GM04503 (cell line): ENCODE measurements around the gene CNTNAP2.

Source experiments
- DNase-seq: peaks from one replicate; pipeline ENCODE4 v3.0.0-alpha.2; 2012; ENCODE audit warnings: low read depth

The CNTNAP2 gene

GRCh38 chr7:147952918-147953317, 1836.3 kb downstream of the CNTNAP2 start:
- no peak for DNase-seq

GRCh38 chr7:147968046-147968610, 1851.5 kb downstream of the CNTNAP2 start:
- no peak for DNase-seq

GRCh38 chr7:147971606-147972110, 1855.1 kb downstream of the CNTNAP2 start:
- no peak for DNase-seq

GRCh38 chr7:147978201-147978600, 1861.6 kb downstream of the CNTNAP2 start:
- no peak for DNase-seq

- no peak for DNase-seq
Measured at GRCh38 chr7:147978651-147979050, 1862.0 kb downstream of the CNTNAP2 start.

- DNase-seq, result no peak
Measured at GRCh38 chr7:147980826-147981813, 1864.5 kb downstream of the CNTNAP2 start.

GRCh38 chr7:147982307-147982706, 1865.7 kb downstream of the CNTNAP2 start:
- DNase-seq, result no peak

GRCh38 chr7:147984265-147984664, 1867.7 kb downstream of the CNTNAP2 start:
- DNase-seq, result no peak

- no peak for DNase-seq
Measured at GRCh38 chr7:147990079-147990478, 1873.5 kb downstream of the CNTNAP2 start.

- DNase-seq, result no peak
Measured at GRCh38 chr7:147990942-147991341, 1874.3 kb downstream of the CNTNAP2 start.

- no peak for DNase-seq
Measured at GRCh38 chr7:147992698-147993097, 1876.1 kb downstream of the CNTNAP2 start.

GRCh38 chr7:147997636-147998035, 1881.0 kb downstream of the CNTNAP2 start:
- no peak for DNase-seq

GRCh38 chr7:147999962-148000361, 1883.4 kb downstream of the CNTNAP2 start:
- no peak for DNase-seq

- no peak for DNase-seq
Measured at GRCh38 chr7:148011753-148012152, 1895.2 kb downstream of the CNTNAP2 start.

- no peak for DNase-seq
Measured at GRCh38 chr7:148014001-148014400, 1897.4 kb downstream of the CNTNAP2 start.

- no peak for DNase-seq
Measured at GRCh38 chr7:148014541-148014940, 1897.9 kb downstream of the CNTNAP2 start.

GRCh38 chr7:148017126-148017525, 1900.5 kb downstream of the CNTNAP2 start:
- DNase-seq, result no peak

GRCh38 chr7:148020679-148021078, 1904.1 kb downstream of the CNTNAP2 start:
- DNase-seq, result no peak

- DNase-seq, result no peak
Measured at GRCh38 chr7:148021507-148022045, 1905.0 kb downstream of the CNTNAP2 start.

GRCh38 chr7:148022832-148023231, 1906.2 kb downstream of the CNTNAP2 start:
- no peak for DNase-seq

- DNase-seq, result no peak
Measured at GRCh38 chr7:148026713-148027112, 1910.1 kb downstream of the CNTNAP2 start.

GRCh38 chr7:148028165-148028564, 1911.6 kb downstream of the CNTNAP2 start:
- DNase-seq, result no peak

- no peak for DNase-seq
Measured at GRCh38 chr7:148031019-148031418, 1914.4 kb downstream of the CNTNAP2 start.
